HG03354 (cell line): ENCODE measurements around the gene MIEF1.
"Not testable (repeated sequence)": the region's sequence is repeated elsewhere in the genome, so short reads cannot be mapped to it uniquely, and the experiment has no call there.

Experiments used
- ATAC-seq: cut with Tn5 transposase; IDR thresholded peaks from one replicate; pipeline ENCODE4 v1.9.1; 2021; ENCODE audit warnings: mild to moderate bottlenecking; ENCODE audit not compliant: unreplicated experiment, poor library complexity, severe bottlenecking

Gene MIEF1

DNA sequence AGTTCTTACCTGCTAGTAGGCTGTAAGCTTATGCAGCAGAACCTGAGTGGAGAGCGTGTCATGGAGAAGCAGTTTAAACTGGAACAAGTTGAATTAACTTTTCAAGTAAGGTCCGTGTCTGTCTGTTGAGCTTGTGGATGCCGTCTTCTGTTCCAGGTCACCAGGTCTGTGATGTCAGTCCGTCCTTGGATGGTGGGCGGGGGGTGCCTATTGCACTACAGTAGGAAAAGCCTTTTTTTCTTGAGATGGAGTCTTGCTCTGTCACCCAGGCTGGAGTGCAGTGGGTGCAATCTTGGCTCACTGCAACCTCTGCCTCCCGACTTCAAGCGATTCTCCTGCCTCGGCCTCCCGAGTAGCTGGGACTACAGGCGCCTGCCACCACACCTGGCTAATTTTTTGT is 4.9 kb downstream of the MIEF1 start:
- ATAC-seq, result not testable (repeated sequence)

- no peak for ATAC-seq
These were observed 6.3 kb downstream of the MIEF1 start for GRCh38 chr22:39508393-39508792.

DNA sequence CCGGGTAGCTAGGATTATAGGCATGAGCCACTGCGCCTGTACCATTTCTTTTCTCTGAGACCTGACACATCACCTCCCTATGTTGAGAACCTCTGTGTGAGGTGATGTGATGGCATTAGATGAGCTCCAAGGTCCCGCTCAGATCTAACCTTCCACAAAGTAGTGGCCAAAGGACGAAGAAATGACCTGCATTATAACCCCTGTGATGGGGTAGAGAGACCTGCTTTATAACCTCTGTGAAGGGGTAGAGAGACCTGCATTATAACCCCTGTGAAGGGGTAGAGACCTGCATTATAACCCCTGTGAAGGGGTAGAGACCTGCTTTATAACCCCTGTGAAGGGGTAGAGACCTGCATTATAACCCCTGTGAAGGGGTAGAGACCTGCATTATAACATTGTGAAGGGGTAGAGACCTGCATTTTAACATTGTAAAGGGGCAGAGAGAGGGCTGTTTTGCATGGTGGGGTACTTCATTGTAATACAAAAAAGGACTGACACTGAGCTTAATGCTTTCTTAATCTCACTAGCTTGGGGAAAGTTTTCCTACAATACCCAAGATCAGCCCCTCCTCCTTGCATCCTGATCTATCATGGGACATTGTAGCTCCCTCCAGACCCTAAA is 8.5 kb downstream of the MIEF1 start:
- no peak for ATAC-seq

GRCh38 chr22:39511226-39511625 is 9.1 kb downstream of the MIEF1 start:
- ATAC-seq, result no peak

DNA sequence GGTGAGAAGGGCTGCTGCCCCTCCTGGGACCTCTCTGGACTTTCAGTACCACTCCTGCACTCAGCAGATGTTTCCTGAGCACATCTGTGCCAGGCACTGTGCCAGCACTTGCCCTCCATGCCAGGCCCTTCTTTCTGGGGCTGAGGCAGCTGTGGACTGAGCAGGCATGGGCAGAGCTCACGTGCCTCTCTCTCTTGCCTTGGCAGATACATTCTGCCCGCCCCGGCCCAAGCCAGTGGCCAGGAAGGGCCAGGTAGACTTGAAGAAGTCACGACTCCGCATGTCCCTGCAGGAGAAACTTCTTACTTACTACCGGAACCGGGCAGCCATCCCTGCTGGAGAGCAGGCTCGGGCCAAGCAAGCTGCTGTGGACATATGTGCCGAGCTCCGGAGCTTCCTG is 9.9 kb downstream of the MIEF1 start:
- ATAC-seq, result no peak

GRCh38 chr22:39513791-39514190 is 11.7 kb downstream of the MIEF1 start:
- ATAC-seq, result no peak

- ATAC-seq, result no peak
These were observed 12.4 kb downstream of the MIEF1 start for GRCh38 chr22:39514373-39514973.

- no peak for ATAC-seq
These were observed 13.4 kb downstream of the MIEF1 start for GRCh38 chr22:39515266-39516050.

DNA sequence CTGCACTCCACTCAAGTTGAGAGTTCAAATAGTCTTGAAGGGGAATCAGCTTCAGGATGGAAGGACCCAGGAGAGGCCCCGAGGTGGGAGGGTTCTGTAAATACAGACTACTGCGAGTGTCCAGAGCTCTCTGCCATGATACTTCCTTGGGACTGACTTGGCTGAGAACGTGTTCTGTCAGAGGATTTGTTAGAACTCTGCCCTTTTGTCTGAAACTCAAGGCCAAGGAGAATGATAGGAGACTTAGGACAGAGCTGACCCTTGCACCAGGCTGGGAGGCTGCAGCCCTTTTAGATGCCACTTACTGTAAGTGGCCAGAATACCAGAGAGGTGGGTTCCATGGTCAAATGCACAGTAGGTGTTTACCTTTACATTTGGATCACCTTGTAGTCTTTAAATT is 15.4 kb downstream of the MIEF1 start:
- no peak for ATAC-seq

DNA sequence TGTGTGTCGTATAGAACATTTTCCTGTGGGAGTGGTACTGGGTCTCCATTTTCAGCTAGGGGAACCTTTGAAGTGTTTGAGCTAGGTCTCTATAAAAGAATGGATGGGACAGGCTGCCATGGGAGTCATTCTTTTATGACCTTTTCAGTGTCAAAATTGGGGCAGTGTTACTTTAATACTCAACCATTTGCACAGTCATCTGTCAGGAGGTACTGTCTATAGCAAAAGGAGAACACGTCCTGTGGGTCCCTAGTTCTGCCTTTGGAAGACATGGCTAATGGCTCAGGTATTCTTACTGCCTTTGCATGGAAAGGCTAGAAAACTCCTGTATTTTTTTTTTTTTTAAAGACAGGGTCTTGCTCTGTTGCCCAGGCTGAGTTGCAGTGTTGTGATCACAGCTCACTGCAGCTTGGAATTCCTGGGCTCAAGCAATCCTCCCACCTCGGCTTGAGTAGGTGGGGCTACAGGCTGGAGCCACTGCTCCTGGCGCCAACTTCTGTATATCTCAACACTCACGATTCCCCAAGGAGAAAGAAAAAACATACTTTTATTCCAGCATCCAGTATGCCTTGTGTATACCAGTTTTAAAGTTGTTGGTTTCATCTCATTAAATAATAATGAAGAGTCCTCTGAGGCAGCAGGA is 16.2 kb downstream of the MIEF1 start:
- no peak for ATAC-seq

GRCh38 chr22:39518996-39519680 is 17.0 kb downstream of the MIEF1 start:
- no peak for ATAC-seq

- ATAC-seq, result peak; percentile 79
These were observed 17.7 kb downstream of the MIEF1 start for GRCh38 chr22:39519681-39520225.

DNA sequence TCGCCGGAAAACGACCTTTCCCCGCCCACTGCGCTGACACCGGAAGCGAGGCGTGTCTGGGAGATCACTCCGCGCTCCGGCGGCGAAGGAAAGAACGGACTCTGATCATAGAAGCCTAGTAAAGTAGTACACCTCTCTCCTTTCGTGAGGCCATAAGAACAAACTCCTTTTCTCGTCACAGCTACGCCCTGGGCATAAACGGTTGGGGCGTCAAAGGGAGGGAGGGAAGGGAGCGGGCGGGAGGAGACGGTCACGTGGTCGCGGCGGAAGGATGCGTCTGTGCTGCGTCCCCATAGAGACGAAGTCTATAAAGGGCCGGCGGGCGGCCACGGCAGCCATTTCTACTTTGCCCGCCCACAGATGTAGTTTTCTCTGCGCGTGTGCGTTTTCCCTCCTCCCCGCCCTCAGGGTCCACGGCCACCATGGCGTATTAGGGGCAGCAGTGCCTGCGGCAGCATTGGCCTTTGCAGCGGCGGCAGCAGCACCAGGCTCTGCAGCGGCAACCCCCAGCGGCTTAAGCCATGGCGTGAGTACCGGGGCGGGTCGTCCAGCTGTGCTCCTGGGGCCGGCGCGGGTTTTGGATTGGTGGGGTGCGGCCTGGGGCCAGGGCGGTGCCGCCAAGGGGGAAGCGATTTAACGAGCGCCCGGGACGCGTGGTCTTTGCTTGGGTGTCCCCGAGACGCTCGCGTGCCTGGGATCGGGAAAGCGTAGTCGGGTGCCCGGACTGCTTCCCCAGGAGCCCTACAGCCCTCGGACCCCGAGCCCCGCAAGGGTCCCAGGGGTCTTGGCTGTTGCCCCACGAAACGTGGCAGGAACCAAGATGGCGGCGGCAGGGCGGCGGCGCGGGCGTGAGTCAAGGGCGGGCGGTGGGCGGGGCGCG is 18.4 kb downstream of the MIEF1 start, which contains the start of gene ATF4:
Gene ATF4, plus strand, starts transcription at position 337 of the 880 bp plus-strand sequence. CDS start 884 bp downstream, outside the sequence.
- ATAC-seq, result peak; percentile 52

GRCh38 chr22:39521106-39521885 is 19.2 kb downstream of the MIEF1 start:
- ATAC-seq, result not testable (repeated sequence)

- ATAC-seq, result not testable (repeated sequence)
These were observed 20.0 kb downstream of the MIEF1 start for GRCh38 chr22:39522091-39522490.

GRCh38 chr22:39522567-39523300 is 20.6 kb downstream of the MIEF1 start:
- ATAC-seq, result no peak

- ATAC-seq, result no peak
These were observed 22.1 kb downstream of the MIEF1 start for GRCh38 chr22:39524089-39524752.
